Measurements from ENCODE around the gene HSPB7.
A peak's percentile ranks its signal among the peaks of the same experiment; 100 is the strongest.
"Not testable (repeated sequence)": the region's sequence is repeated elsewhere in the genome, so short reads cannot be mapped to it uniquely, and the experiment has no call there.

HSPB7 gene

GRCh38 chr1:16005597-16005996, 12.2 kb downstream of the HSPB7 start:
- no peak for DNase-seq

- not testable (repeated sequence) for DNase-seq
Observed at GRCh38 chr1:16001274-16001673, 16.6 kb downstream of the HSPB7 start.

- DNase-seq = no peak
Observed at GRCh38 chr1:15998929-15999328, 18.9 kb downstream of the HSPB7 start.

GRCh38 chr1:15997637-15998280, 20.1 kb downstream of the HSPB7 start:
- no peak for DNase-seq

- DNase-seq = no peak
Observed at GRCh38 chr1:15997076-15997585, 20.7 kb downstream of the HSPB7 start.

- DNase-seq = no peak
Observed at GRCh38 chr1:15994590-15995351, 23.1 kb downstream of the HSPB7 start.

- no peak for DNase-seq
Observed at GRCh38 chr1:15994081-15994480, 23.8 kb downstream of the HSPB7 start.

- no peak for DNase-seq
Observed at GRCh38 chr1:15993666-15994065, 24.2 kb downstream of the HSPB7 start.

- no peak for DNase-seq
Observed at GRCh38 chr1:15992582-15993500, 25.0 kb downstream of the HSPB7 start.

- no peak for DNase-seq
Observed at GRCh38 chr1:15992187-15992553, 25.7 kb downstream of the HSPB7 start.

- DNase-seq = no peak
Observed at GRCh38 chr1:15991427-15992186, 26.2 kb downstream of the HSPB7 start.

GRCh38 chr1:15989776-15990175, 28.1 kb downstream of the HSPB7 start:
- no peak for DNase-seq

- DNase-seq = no peak
Observed at GRCh38 chr1:15988856-15989736, 28.7 kb downstream of the HSPB7 start.

- no peak for DNase-seq
Observed at GRCh38 chr1:15985611-15986297, 32.1 kb downstream of the HSPB7 start.

- no peak for DNase-seq
Observed at GRCh38 chr1:15983275-15983674, 34.6 kb downstream of the HSPB7 start.

- no peak for DNase-seq
Observed at GRCh38 chr1:15981679-15982078, 36.2 kb downstream of the HSPB7 start.

GRCh38 chr1:15977947-15978346, 39.9 kb downstream of the HSPB7 start:
- DNase-seq = not testable (repeated sequence)

GRCh38 chr1:15975805-15976680, 41.8 kb downstream of the HSPB7 start, which contains the start of gene ZBTB17:
Gene ZBTB17 (minus strand): TSS chr1:15976101. CDS start chr1:15948495, 27,606 bp downstream.
- DNase-seq = peak; percentile 89

- DNase-seq = no peak
Observed at GRCh38 chr1:15975358-15975804, 42.5 kb downstream of the HSPB7 start.

- DNase-seq = no peak
Observed at GRCh38 chr1:15974855-15975254, 43.0 kb downstream of the HSPB7 start.
